ENCODE results near the gene KMT2C. TPM values are rescaled to one million over a fixed set of nuclear protein-coding genes. Genes with fewer than 3 reads are reported as not detected.
A peak's percentile ranks its signal among the peaks of the same experiment; 100 is the strongest.

KMT2C gene
- total and polyA plus RNA-seq, 2 of the 13 experiments (the other 11 are each of a cell fraction or from before 2014, with no cell fraction given): 7.1 to 14.4 TPM

DNA sequence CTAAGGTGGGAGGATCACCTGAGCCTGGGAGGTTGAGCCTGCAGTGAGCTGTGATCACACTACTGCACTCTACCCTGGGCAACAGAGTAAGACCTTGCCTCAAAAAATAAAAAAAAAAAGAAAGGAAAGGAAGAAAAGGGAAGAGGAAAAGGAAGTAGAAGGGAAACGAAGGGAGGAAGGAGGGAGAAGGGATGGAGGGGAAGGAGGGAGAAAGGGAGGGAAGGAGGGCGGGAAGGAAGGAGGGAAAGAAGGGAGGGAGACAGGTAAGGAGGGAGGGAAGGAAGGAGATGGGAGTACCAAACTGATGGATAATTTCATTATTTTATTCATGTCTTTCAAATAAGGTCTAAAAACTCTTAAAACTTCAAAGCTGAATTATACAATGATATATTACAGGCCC lies 106.3 kb downstream of the KMT2C start:
- in situ Hi-C loops (cut with HindIII; ENCODE audit: extremely low pct_ligation_motif_present, low pct_unique_long_range_greater_than_20kb): no loop called here
- WGBS (ENCODE audit: low lambda C conversion rate): 96% methylated on average over 2 of the region's 2 CpGs

DNA sequence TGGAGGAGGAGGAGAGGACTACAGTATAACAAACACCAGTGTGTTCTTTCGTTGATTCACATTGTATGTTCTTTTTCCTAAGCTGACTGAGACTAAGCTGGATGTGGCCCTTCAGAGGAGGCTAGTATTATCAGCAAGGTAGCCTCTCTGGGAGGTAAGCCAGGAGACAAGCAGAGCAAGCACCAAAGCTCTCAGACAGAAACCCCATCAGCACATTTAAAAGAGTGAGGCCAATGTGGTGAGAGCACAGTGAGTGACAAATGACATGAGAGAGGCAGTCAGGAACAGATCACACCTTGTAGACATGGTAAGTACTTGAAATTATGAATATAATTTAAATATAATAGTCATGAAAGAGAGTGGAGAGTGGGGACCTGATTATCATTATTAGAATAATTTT lies 107.6 kb downstream of the KMT2C start:
- DNase-seq (ENCODE audit: low spot score) (no peak), FAIRE-seq (no peak), ATAC-seq (no peak)
- in situ Hi-C loops (cut with HindIII; ENCODE audit: extremely low pct_ligation_motif_present, low pct_unique_long_range_greater_than_20kb) (no loop called here), intact Hi-C loops (cut with micrococcal nuclease; ENCODE audit: unreplicated experiment) (no loop called here)
- Histone ChIP-seq H3K4me2 (ENCODE audit: low read depth, low read length) (no peak overlapping the region), H3K4me3 (replicated peaks in 1 of 3; ENCODE audit: insufficient read depth in 1 of 3, low read depth in 2 of 3, low read length in 3 of 3) (no peak overlapping the region), H3K9ac (ENCODE audit: insufficient read depth, low read depth, low read length) (no peak overlapping the region), H3K27ac (ENCODE audit: extremely low read length, insufficient read depth, low read length) (no peak overlapping the region), H3K36me3 (replicated peaks in 1 of 2; ENCODE audit: control insufficient read depth in 1 of 2, insufficient read depth in 2 of 2, low read length in 2 of 2) (peaks cover 0 to 22% of the 10 kb centered on the region in 2 experiments; a peak in 3 of 5 replicates), H3K79me2 (ENCODE audit: insufficient read depth, low read length) (peaks cover 2% of the 10 kb centered on the region), H3K9me3 (ENCODE audit: low read length) (no peaks in the 10 kb centered on the region), H3K4me1 (ENCODE audit: insufficient read depth, low read length) (no peaks in the 10 kb centered on the region), H3K27me3 (ENCODE audit: control insufficient read depth in 1 of 2, insufficient read depth in 2 of 2, low read length in 2 of 2) (no peaks in the 10 kb centered on the region), H4K20me1 (ENCODE audit: insufficient read depth, low read length) (no peaks in the 10 kb centered on the region), H2AFZ (ENCODE audit: low read length) (no peak overlapping the region)
- no TSS peak for BruUV-seq (replicated peaks)
- ChIA-PET CTCF (ENCODE audit: low intra/inter-chr PET ratio, low total read pairs) (no interaction called here), POLR2A (no interaction called here)
- WGBS (ENCODE audit: low lambda C conversion rate): 96% methylated on average over 1 of the region's 1 CpG
- TF ChIP-seq MAZ (IDR thresholded peaks at IDR 0.05; ENCODE audit: borderline replicate concordance, low read depth, low read length) (no peak), MAZ (CRISPR knock-in tag; IDR thresholded peaks at IDR 0.05; ENCODE audit: low read depth) (no peak), ZNF83 (CRISPR knock-in tag; IDR thresholded peaks at IDR 0.05; ENCODE audit: borderline replicate concordance) (no peak), ZNF839 (CRISPR knock-in tag; IDR thresholded peaks at IDR 0.05; ENCODE audit: borderline replicate concordance) (no peak), ZBTB42 (CRISPR knock-in tag; IDR thresholded peaks at IDR 0.05) (no peak)
- TF ChIP-seq, protein P1, sequence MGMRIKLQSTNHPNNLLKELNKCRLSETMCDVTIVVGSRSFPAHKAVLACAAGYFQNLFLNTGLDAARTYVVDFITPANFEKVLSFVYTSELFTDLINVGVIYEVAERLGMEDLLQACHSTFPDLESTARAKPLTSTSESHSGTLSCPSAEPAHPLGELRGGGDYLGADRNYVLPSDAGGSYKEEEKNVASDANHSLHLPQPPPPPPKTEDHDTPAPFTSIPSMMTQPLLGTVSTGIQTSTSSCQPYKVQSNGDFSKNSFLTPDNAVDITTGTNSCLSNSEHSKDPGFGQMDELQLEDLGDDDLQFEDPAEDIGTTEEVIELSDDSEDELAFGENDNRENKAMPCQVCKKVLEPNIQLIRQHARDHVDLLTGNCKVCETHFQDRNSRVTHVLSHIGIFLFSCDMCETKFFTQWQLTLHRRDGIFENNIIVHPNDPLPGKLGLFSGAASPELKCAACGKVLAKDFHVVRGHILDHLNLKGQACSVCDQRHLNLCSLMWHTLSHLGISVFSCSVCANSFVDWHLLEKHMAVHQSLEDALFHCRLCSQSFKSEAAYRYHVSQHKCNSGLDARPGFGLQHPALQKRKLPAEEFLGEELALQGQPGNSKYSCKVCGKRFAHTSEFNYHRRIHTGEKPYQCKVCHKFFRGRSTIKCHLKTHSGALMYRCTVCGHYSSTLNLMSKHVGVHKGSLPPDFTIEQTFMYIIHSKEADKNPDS (CRISPR knock-in tag; IDR thresholded peaks at IDR 0.05): no peak
- TF ChIP-seq, protein P2, sequence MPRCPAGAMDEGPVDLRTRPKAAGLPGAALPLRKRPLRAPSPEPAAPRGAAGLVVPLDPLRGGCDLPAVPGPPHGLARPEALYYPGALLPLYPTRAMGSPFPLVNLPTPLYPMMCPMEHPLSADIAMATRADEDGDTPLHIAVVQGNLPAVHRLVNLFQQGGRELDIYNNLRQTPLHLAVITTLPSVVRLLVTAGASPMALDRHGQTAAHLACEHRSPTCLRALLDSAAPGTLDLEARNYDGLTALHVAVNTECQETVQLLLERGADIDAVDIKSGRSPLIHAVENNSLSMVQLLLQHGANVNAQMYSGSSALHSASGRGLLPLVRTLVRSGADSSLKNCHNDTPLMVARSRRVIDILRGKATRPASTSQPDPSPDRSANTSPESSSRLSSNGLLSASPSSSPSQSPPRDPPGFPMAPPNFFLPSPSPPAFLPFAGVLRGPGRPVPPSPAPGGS (CRISPR knock-in tag; IDR thresholded peaks at IDR 0.05): no peak
- TF ChIP-seq, protein P3, sequence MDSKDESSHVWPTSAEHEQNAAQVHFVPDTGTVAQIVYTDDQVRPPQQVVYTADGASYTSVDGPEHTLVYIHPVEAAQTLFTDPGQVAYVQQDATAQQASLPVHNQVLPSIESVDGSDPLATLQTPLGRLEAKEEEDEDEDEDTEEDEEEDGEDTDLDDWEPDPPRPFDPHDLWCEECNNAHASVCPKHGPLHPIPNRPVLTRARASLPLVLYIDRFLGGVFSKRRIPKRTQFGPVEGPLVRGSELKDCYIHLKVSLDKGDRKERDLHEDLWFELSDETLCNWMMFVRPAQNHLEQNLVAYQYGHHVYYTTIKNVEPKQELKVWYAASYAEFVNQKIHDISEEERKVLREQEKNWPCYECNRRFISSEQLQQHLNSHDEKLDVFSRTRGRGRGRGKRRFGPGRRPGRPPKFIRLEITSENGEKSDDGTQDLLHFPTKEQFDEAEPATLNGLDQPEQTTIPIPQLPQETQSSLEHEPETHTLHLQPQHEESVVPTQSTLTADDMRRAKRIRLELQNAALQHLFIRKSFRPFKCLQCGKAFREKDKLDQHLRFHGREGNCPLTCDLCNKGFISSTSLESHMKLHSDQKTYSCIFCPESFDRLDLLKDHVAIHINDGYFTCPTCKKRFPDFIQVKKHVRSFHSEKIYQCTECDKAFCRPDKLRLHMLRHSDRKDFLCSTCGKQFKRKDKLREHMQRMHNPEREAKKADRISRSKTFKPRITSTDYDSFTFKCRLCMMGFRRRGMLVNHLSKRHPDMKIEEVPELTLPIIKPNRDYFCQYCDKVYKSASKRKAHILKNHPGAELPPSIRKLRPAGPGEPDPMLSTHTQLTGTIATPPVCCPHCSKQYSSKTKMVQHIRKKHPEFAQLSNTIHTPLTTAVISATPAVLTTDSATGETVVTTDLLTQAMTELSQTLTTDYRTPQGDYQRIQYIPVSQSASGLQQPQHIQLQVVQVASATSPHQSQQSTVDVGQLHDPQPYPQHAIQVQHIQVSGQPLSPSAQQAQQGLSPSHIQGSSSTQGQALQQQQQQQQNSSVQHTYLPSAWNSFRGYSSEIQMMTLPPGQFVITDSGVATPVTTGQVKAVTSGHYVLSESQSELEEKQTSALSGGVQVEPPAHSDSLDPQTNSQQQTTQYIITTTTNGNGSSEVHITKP (CRISPR knock-in tag; IDR thresholded peaks at IDR 0.05; ENCODE audit: low read depth): no peak

More for the DNA sequence above, 106.3 kb downstream of the KMT2C start:
- no peak overlapping the region for H3K4me3 ChIP-seq (replicated peaks in 1 of 3; ENCODE audit: insufficient read depth in 1 of 3, low read depth in 2 of 3, low read length in 3 of 3)
- CTCF ChIA-PET (ENCODE audit: low intra/inter-chr PET ratio, low total read pairs): no interaction called here
- no TSS peak for BruUV-seq (replicated peaks)
- ATAC-seq: no peak
- intact Hi-C loops (cut with micrococcal nuclease; ENCODE audit: unreplicated experiment): no loop called here
- no peaks in the 10 kb centered on the region for H3K9me3 ChIP-seq (ENCODE audit: low read length)
- no peak overlapping the region for H3K4me2 ChIP-seq (ENCODE audit: low read depth, low read length)
- POLR2A ChIA-PET: no interaction called here
- DNase-seq (ENCODE audit: low spot score): no peak
- H3K4me1 ChIP-seq (ENCODE audit: insufficient read depth, low read length): no peaks in the 10 kb centered on the region
- H3K36me3 ChIP-seq (replicated peaks in 1 of 2; ENCODE audit: control insufficient read depth in 1 of 2, insufficient read depth in 2 of 2, low read length in 2 of 2): peaks cover 0 to 22% of the 10 kb centered on the region in 2 experiments; a peak in 3 of 5 replicates
- no peak overlapping the region for H3K27ac ChIP-seq (ENCODE audit: extremely low read length, insufficient read depth, low read length)
- H3K79me2 ChIP-seq (ENCODE audit: insufficient read depth, low read length): peaks cover 2% of the 10 kb centered on the region
- TF ChIP-seq ZNF296 (CRISPR knock-in tag; conservative IDR thresholded peaks at IDR 0.05) (no peak), PCBP2 (optimal IDR thresholded peaks at IDR 0.05; ENCODE audit: low read depth, low read length, poor library complexity, severe bottlenecking) (peak; percentile 37)
- H2AFZ ChIP-seq (ENCODE audit: low read length): no peak overlapping the region
- no peaks in the 10 kb centered on the region for H3K27me3 ChIP-seq (ENCODE audit: control insufficient read depth in 1 of 2, insufficient read depth in 2 of 2, low read length in 2 of 2)
- H4K20me1 ChIP-seq (ENCODE audit: insufficient read depth, low read length): no peaks in the 10 kb centered on the region
- no peak for FAIRE-seq
- no peak overlapping the region for H3K9ac ChIP-seq (ENCODE audit: insufficient read depth, low read depth, low read length)
